HG03139 (cell line): Measurements from ENCODE around the gene PARD3B.
A peak's percentile ranks its signal among the peaks of the same experiment; 100 is the strongest.

Source experiments
- ATAC-seq: cut with Tn5 transposase; IDR thresholded peaks from one replicate; pipeline ENCODE4 v1.9.1; 2021; ENCODE audit not compliant: unreplicated experiment

PARD3B gene

GRCh38 chr2:205658068-205658467 is 1112.8 kb downstream of the PARD3B start:
- no peak for ATAC-seq

- ATAC-seq: no peak
These were observed 1113.3 kb downstream of the PARD3B start for GRCh38 chr2:205658572-205658971.

GRCh38 chr2:205659922-205660321 is 1114.6 kb downstream of the PARD3B start:
- no peak for ATAC-seq

GRCh38 chr2:205660521-205661124 is 1115.3 kb downstream of the PARD3B start:
- peak; percentile 63 for ATAC-seq

DNA sequence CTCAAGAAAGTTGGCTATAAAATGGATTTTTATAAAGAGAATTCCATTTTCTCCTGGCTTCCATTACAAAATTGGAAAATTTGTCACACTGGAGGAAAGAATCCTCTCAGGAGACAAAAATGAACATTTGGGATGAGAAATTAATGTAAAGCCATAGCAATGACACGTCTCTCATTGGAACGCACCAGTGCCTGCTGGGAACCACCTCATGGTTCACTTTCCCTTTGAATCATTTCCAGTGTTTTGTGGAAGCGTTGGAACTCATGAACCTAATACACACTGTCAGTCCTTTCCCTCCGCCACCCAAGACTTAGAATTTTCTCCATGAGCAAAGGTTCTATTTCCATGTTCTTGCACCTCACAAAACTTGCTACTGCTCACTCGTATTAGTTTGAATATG is 1116.0 kb downstream of the PARD3B start:
- no peak for ATAC-seq

DNA sequence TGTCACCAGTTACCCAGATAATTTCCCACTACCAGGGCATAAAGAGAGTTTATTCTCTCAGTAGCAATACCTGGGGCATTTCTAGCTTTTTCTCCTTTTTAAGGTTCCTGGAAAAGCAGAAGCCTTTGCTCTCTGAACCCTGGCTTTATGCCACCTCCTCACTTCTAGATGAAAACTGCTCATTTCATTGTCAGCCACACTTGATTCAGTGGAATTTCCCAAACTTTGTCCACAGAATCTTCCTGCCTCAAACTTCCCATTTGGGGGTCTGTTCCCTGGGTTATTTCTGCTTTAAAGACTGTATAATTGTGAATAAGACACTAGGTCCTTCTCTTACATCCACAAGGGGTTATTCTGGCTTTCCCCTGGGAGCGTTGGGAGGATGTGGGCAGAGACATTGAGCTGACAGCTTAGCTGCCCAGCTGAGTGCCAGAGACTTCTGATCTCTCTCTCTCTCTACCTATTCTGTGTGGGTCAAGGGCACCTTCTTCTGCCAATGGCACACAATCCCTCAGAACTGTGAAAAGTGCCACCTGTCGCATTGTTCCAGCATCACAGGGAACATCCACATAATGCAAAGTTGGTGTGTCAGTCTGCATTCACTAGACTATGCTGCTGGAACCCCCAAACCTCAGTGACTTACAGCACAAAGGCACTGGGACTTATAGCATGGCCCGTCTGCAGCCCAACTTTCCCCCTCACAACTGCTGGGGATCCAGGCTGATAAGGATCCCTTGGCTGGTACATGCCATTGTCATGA is 1117.1 kb downstream of the PARD3B start:
- no peak for ATAC-seq

GRCh38 chr2:205665791-205666190 is 1120.5 kb downstream of the PARD3B start:
- no peak for ATAC-seq
